ENCODE measurements around the gene PLTP. TPM values are rescaled to one million over a fixed set of nuclear protein-coding genes. Genes with fewer than 3 reads are reported as not detected.

Gene PLTP
- total RNA-seq, 1 experiment from 2014 or later, result 4.7 TPM

DNA sequence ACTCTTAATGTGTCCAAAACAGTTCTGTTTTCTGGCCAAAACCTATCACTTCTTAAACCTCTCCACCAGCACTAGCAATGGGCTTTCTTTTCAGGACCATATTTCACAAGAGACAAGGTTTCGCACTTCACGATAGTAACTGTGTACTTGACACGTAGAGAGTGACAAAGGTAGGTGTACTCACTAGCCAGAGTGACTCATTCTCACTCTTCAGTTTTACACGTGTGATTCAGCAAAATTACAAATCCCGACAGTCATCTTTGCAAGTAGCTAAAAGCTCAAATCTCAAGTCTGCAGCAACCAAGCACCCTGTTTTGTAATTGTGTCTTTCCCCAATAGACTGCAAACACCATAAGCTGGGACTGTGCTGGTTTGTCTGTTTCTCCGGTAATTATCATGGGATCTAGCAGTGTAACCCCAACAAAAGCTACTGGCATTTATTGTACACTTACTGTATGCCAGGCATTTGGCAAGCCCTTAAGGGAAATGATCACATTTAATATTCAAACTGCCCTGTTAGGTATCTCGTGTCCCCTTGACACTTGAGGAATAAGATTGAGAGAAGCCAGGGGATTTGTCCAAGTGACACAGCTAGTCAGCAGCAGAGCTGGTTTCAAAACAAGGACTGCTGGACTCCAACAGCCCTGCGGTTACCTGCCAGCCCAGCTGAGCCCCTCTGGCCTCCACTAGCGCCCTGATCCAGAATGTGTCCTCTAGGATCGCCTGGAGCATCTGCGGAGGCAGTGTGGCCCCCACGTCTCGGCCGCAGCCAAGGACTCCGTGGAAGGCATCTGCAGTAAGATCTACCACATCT lies 32.4 kb upstream of the PLTP start (continued):
- TF ChIP-seq, protein P1, sequence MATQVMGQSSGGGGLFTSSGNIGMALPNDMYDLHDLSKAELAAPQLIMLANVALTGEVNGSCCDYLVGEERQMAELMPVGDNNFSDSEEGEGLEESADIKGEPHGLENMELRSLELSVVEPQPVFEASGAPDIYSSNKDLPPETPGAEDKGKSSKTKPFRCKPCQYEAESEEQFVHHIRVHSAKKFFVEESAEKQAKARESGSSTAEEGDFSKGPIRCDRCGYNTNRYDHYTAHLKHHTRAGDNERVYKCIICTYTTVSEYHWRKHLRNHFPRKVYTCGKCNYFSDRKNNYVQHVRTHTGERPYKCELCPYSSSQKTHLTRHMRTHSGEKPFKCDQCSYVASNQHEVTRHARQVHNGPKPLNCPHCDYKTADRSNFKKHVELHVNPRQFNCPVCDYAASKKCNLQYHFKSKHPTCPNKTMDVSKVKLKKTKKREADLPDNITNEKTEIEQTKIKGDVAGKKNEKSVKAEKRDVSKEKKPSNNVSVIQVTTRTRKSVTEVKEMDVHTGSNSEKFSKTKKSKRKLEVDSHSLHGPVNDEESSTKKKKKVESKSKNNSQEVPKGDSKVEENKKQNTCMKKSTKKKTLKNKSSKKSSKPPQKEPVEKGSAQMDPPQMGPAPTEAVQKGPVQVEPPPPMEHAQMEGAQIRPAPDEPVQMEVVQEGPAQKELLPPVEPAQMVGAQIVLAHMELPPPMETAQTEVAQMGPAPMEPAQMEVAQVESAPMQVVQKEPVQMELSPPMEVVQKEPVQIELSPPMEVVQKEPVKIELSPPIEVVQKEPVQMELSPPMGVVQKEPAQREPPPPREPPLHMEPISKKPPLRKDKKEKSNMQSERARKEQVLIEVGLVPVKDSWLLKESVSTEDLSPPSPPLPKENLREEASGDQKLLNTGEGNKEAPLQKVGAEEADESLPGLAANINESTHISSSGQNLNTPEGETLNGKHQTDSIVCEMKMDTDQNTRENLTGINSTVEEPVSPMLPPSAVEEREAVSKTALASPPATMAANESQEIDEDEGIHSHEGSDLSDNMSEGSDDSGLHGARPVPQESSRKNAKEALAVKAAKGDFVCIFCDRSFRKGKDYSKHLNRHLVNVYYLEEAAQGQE (IDR thresholded peaks at IDR 0.05; ENCODE audit: low read depth), result no peak
- TF ChIP-seq ZFX (IDR thresholded peaks at IDR 0.05) (no peak), RAD21 (IDR thresholded peaks at IDR 0.05; ENCODE audit: low read depth) (no peak)

DNA sequence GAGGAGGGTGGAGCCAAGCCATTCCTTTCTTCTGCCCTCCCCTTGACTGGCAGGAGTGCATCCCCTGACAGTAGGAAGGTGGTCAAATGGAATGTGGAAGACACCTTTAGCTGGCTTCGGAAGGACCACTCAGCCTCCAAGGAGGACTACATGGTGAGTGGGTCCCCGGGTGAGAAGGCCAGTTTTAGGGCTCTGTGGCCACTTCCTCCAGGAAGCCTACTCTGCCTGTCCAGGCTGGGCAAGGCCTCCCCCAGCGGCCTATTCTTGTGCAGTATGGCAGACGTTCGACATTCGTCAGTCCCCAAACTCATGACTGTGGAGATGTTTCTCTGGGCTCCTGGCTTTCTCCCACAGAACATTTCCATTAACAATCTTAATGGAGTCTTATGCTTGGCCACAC lies 31.7 kb upstream of the PLTP start:
- TF ChIP-seq SRF (IDR thresholded peaks at IDR 0.05; ENCODE audit: low read depth) (no peak), EGR1 (IDR thresholded peaks at IDR 0.05; ENCODE audit: low read depth) (no peak), ZFX (IDR thresholded peaks at IDR 0.05) (no peak)
- TF ChIP-seq, protein P2, sequence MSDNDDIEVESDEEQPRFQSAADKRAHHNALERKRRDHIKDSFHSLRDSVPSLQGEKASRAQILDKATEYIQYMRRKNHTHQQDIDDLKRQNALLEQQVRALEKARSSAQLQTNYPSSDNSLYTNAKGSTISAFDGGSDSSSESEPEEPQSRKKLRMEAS (IDR thresholded peaks at IDR 0.05), result no peak
- no peak for DNase-seq (ENCODE audit: low read depth, low spot score)
- ATAC-seq, result no peak
- CTCF ChIA-PET, result interaction anchor here (0.8 kb wide), 1 partner anchor 26 kb away, joined by 3 read pairs; no protein-coding TSS in a partner anchor
- H4K20me1 ChIP-seq (ENCODE audit: insufficient read depth), result no peaks in the 10 kb centered on the region
- no TSS peak for BruUV-seq (replicated peaks)
- no peaks in the 10 kb centered on the region for H3K9me2 ChIP-seq (ENCODE audit: insufficient read depth)
- H3K9ac ChIP-seq (ENCODE audit: low read length), result no peak overlapping the region
- H3K4me1 ChIP-seq (ENCODE audit: control insufficient read depth in 1 of 2, insufficient read depth in 2 of 2, low read length in 2 of 2), result peaks cover 0 to 8% of the 10 kb centered on the region in 2 experiments; a peak in 1 of 4 replicates
- H3K27me3 ChIP-seq (ENCODE audit: insufficient read depth, low read length), result no peaks in the 10 kb centered on the region
- H2AFZ ChIP-seq (ENCODE audit: low read depth, low read length, poor library complexity, severe bottlenecking), result no peak overlapping the region
- no peak overlapping the region for H3K4me2 ChIP-seq (ENCODE audit: low read length)
- H3K36me3 ChIP-seq (ENCODE audit: control insufficient read depth in 1 of 2, insufficient read depth in 2 of 2, low read length in 2 of 2), result peaks cover 38 to 50% of the 10 kb centered on the region in 2 experiments; a peak in 3 of 4 replicates
- H3K79me2 ChIP-seq (ENCODE audit: insufficient read depth, low read length), result no peaks in the 10 kb centered on the region
- POLR2A ChIA-PET, result no interaction called here
- no peaks in the 10 kb centered on the region for H3K9me3 ChIP-seq (ENCODE audit: control insufficient read depth in 1 of 2, insufficient read depth in 1 of 2, low read depth in 1 of 2, low read length in 2 of 2)
- H3K4me3 ChIP-seq (replicated peaks in 1 of 2; ENCODE audit: low read depth in 1 of 2, low read length in 2 of 2), result no peak overlapping the region
- H3K27ac ChIP-seq (ENCODE audit: low read depth, low read length), result no peak overlapping the region
- intact Hi-C loops (cut with micrococcal nuclease), result no loop called here
- RAD21 ChIA-PET (ENCODE audit: low non-redundant PET in 1 of 2, low total read pairs in 2 of 2, uncharacterized antibody in 2 of 2, unreplicated experiment in 2 of 2), result no interaction called here

Measured in HCT116 (cell line).